ENCODE data around the gene PEDS1.
"Not testable (repeated sequence)": the region's sequence is repeated elsewhere in the genome, so short reads cannot be mapped to it uniquely, and the experiment has no call there.

PEDS1 gene

GRCh38 chr20:50135157-50135556, 18.4 kb downstream of the PEDS1 start:
- not testable (repeated sequence) for DNase-seq (ENCODE audit: low spot score)

DNA sequence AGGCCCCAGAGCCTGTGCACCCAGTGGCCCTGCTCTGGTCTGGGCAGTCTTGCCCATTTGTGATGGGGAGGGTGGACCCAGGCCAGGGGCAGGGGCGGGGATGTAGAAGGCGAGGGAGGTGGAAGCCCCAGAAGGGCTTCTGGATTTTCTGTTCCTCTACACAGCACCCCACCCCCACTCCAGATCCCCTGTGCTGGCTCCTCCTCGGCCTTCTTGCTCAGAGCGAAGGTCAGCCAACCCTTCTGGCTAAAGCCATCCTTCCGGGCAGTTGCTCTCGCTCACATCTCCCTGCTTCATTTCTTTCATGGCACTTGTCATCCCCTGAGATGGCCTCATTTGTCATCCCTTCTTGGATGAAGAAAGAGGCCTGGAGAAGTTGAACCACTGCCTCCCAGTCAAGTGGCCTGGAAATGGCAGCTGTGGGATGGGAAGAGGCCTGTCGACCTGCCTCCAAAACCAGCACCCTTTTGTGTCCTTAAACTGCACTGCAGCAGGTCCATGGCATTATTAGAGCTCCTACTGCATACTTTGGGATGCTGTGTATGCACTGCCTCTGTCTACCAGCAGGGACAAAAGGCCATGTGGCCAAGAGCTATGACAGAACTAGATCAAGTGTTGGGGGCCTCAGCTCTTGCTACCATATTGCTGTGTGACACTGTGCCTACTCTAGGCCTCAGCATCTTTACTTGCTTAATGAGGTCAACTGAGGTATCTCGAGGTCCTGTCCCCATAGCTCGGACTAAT, 19.9 kb downstream of the PEDS1 start:
- no peak for DNase-seq (ENCODE audit: low spot score)

- no peak for DNase-seq (ENCODE audit: low spot score)
These were observed 20.5 kb downstream of the PEDS1 start for GRCh38 chr20:50133041-50133440.

DNA sequence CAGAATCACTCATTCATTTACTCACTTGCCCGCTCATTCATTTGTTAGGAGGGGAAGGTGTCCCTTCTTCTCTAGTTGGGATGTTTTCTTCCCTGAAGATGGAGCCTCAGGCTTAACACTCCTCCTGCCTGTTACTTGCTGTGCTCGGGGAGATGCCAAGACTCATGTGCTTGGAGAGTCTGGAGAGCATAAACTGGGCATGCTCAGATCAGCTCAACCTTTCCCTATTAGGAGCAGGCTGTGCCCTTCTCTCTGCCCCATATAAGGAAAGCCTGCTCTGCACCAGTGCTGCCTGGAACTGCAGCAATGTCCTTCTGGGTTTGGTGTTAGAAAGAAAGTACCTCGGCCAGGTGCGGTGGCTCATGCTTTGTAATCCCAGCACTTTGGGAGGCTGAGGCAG, 22.5 kb downstream of the PEDS1 start:
- DNase-seq (ENCODE audit: low spot score) = no peak

GRCh38 chr20:50130356-50130723, 23.2 kb downstream of the PEDS1 start:
- DNase-seq (ENCODE audit: low spot score) = no peak

DNA sequence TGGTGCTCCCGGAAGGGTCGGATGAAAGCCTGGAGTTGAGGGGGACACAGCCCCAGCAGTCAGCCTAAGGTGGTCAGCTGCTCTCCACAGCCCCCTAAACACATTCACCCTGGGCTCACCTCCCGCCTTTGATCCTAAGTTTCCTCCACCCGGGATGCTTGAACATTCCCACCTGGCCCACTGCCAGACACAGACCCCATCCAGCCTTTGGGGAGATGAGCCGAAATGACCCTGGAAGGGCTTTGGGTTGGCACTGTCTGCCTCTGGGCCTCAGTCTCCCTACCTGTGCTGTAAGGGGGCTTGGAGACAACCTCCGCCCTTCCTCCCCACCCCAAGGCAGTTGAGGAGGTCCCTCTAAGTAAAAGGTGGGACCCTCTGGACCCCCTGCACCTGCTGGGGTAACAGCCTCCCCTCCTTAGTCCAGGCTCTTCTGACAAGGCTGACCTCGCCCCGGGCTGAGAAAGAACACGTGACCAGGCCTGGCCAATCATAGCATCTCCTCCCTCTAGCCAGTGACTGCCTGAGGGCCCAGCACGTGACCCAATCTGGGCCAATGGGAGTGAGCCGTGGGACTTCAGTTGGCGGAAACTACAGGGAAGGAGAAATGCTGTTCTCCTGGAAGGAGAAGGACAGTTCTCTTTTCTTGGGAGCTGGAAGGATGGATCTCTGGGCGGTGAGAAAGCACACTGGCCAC, 23.7 kb downstream of the PEDS1 start:
- DNase-seq (ENCODE audit: low spot score) = no peak

DNA sequence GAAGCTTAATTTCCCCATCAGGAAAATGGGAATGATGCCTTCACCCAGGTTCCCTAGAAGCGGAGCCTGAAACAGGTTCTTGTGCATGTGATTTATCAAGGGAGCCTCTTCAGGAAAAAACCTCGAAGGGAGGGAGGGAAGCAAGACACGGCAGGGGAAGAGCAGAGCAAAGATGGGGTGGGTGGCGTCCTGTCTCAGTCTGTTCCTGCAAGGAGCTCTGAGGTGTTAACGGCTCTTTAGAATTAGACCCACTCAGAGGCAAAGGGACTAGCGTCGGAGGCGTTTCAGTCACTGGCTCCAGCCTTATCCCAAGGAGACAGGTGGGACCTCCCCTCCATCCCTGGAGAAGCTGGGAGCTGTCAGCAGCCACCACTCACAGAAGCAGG, 25.0 kb downstream of the PEDS1 start:
- no peak for DNase-seq (ENCODE audit: low spot score)

GRCh38 chr20:50127587-50128519, 25.7 kb downstream of the PEDS1 start:
- DNase-seq (ENCODE audit: low spot score) = no peak

- no peak for DNase-seq (ENCODE audit: low spot score)
These were observed 26.9 kb downstream of the PEDS1 start for GRCh38 chr20:50126662-50127061.

DNA sequence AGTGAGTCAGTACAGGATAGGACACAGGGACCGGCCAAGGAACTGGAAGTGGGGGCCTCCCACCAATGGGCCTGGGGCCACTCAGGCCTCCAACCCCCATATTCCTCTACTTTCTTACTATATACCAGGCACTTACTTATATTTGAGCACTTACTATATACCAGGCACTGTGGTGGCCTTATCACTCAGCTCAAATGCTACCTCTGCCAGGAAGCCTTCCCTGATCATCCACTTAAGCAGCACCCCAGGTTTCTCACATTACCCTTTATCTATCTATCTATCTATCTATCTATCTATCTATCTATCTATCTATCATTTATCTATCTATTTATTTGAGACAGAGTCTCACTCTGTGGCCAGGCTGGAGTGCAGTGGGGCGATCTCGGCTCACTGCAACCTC, 28.2 kb downstream of the PEDS1 start:
- no peak for DNase-seq (ENCODE audit: low spot score)

DNA sequence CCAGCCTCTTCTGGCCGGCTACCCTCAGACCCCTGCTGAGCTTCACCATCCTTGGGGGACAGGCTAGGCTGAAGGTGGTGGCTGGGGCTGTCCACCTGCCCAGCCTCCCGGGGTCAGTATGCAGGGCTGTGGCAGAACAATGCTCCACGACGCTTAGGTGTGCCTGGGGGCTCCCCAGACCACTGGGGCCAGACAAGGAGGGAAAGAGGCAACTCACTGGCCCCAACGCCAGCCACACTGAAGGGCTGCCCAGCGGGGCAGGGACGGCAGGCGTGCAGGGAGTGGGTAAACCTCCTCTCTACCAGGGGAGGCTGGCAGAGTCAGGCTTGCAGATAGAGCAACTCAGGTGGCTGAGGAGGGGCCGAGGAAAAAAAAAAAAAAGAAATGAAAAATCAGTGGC, 29.0 kb downstream of the PEDS1 start:
- no peak for DNase-seq (ENCODE audit: low spot score)

GRCh38 chr20:50123418-50123817, 30.1 kb downstream of the PEDS1 start:
- no peak for DNase-seq (ENCODE audit: low spot score)

- DNase-seq (ENCODE audit: low spot score) = no peak
These were observed 30.8 kb downstream of the PEDS1 start for GRCh38 chr20:50122763-50123162.

- DNase-seq (ENCODE audit: low spot score) = no peak
These were observed 31.7 kb downstream of the PEDS1 start for GRCh38 chr20:50121858-50122271.

GRCh38 chr20:50120935-50121693, 32.4 kb downstream of the PEDS1 start:
- DNase-seq (ENCODE audit: low spot score) = peak; percentile 71

- DNase-seq (ENCODE audit: low spot score) = no peak
These were observed 35.3 kb downstream of the PEDS1 start for GRCh38 chr20:50118203-50118602.

DNA sequence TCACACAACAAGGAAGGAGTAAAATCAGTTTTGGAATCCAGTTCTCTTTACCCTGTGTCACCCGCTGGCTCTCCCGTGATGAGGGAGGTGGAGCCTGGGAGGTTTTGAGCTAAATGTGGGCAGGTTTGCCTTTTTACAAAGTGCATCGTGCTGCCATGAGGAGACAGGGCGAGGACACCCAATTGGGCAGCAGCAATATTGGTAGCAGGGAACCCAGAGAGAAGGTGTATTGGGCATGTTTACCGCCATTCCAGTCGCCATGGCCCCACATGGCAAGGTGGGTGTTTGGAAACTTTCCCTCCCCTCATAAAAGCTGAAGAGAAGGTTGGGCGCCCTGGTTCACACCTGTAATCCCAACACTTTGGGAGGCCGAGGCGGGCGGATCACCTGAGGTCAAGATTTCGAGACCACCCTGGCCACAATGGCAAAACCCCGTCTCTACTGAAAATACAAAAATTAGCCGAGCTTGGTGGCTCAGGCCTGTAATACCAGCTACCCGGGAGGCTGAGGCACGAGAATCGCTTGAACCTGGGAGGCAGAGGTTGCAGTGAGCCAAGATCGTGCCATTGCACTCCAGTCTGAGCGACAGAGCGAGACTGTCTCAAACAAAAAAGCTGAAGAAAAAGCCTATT, 37.0 kb downstream of the PEDS1 start:
- DNase-seq (ENCODE audit: low spot score) = no peak

DNA sequence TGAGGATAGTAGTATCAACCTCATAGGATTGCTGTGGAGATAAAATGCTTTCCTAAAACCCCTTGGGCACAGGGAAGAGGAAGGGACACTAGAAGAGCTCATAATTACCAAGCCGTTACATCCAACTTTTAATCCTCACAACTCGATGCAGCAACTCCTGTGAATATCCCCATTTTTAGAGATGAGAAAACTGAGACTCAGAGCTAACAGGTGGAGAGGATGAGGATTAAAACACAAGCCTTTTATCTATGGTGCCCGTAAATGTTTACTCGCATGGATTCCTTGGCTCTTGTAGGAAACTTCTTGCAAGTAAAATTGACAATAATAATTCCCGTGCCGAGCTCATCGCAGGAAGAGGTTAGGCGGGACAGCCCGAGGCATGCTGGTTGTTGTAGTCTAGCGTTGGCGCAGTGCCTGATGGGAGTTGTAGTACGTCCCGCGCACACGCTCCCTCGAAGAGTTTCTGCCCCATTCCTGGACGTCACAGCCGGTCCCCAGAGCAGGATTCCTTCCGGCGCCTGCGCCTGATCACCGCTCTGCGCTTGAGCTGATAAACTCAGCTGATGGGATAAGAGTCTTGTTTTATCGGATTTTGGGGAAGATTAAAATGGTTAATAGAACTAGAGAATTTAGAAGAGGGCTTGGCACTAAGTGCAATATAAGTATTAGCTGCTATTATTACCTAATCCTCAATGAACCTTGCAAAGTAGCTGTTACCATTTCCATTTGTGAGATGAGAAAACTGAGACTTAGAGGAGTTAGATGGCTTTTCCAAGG, 37.7 kb downstream of the PEDS1 start:
- peak; percentile 92 for DNase-seq (ENCODE audit: low spot score)

DNA sequence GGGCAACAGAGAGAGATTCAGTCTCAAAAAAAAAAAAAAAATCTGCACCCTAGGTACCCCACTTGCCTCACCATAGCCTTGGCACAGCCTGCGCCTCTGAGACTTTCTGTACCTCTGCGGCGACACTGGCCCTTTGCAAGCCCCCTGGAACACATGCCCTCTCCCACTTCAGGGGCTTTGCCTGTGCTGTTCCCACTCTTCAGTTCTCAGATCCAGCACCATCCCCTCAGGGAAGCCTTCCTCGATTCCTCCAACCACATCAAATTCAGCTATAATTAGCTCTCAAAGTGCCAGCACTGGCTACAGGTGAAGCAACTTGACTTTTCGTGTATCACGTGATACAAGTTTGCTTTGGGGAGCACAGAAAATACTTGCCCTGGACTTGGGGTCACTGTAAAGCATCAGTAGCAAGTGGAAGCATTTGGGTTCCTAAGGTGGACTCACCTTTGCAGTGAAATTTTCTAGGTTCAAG, 38.4 kb downstream of the PEDS1 start:
- DNase-seq (ENCODE audit: low spot score) = no peak

- no peak for DNase-seq (ENCODE audit: low spot score)
These were observed 39.9 kb downstream of the PEDS1 start for GRCh38 chr20:50113420-50114224.
